SK-N-MC (cell line): ENCODE results near the gene SNX9.

Experiments used
- EZH2 ChIP-seq: fragments of 200-600 bp; sonication (generic); IDR thresholded peaks from one replicate; pipeline ENCODE4 v1.6.1; 2017; ENCODE audit warnings: antibody characterized with exemption
- FOXP2 ChIP-seq: optimal IDR thresholded peaks from 2 replicates; pipeline ENCODE3; 2011; ENCODE audit warnings: mild to moderate bottlenecking, moderate library complexity; ENCODE audit not compliant: insufficient read depth; ENCODE audit errors: extremely low read length, control extremely low read depth
- POLR2AphosphoS5 ChIP-seq: IDR thresholded peaks from 2 replicates; pipeline ENCODE4 v1.6.1; 2012; ENCODE audit warnings: mild to moderate bottlenecking, low read depth, low read length, borderline replicate concordance

DNA sequence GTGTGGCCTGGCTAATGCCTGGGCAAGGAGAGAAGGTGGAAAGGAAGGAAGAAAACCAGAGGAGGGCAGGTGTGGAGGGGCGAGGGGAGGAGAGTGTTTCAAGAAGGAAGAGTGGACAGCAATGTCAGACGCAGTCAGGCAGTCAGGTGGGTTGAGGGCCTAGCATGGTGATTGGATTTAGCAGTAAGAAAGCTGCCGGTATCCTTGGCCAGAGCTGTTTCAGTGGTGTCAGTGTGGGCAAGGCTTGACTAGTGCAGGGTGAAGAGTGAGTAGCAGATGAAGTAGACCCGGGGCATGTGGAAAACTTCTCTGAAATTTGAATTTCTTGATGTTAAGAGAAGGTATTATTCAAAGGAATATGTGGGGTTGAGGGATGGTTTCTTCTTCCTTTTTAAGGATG is 27.0 kb downstream of the SNX9 start:
- TF ChIP-seq EZH2 = no peak
- no peak for TF ChIP-seq FOXP2
- TF ChIP-seq POLR2AphosphoS5 = no peak
